Psoas muscle (tissue), 8 donors: ENCODE measurements around the gene LY6G6C. TPM values are rescaled to one million over a fixed set of nuclear protein-coding genes. Genes with fewer than 3 reads are reported as not detected.

Experiments used
- ATAC-seq, 4 donors: fragments of 200-7000 bp; cut with Tn5 transposase; one replicate each; pipeline ENCODE4 v1.9.1; 2020; ENCODE audit warnings: moderate library complexity in 3 of 4, mild to moderate bottlenecking in 2 of 4
- DNase-seq, 2 donors: peaks; one replicate each; pipeline ENCODE4 v3.0.0-alpha.2; 2020
- H3K27ac ChIP-seq: fragments of 200-600 bp; one replicate; pipeline ENCODE4 v1.8.0; 2022
- H3K27me3 ChIP-seq, 3 donors: fragments of 200-600 bp in 1 of 3; one replicate each; pipeline versions ENCODE4 v1.6.1 to v1.8.0; 2013 to 2022; ENCODE audit warnings: low read length in 2 of 3, mild to moderate bottlenecking in 2 of 3, moderate library complexity in 1 of 3; ENCODE audit not compliant: insufficient read depth in 3 of 3
- H3K36me3 ChIP-seq, 2 donors: fragments of 200-600 bp in 1 of 2; one replicate each; pipeline versions ENCODE4 v1.6.1 to v1.8.0; 2013 to 2022; ENCODE audit warnings: low read depth in 1 of 2, mild to moderate bottlenecking in 1 of 2, moderate library complexity in 1 of 2; ENCODE audit not compliant: insufficient read depth in 1 of 2
- H3K4me1 ChIP-seq: fragments of 200-600 bp; one replicate; pipeline ENCODE4 v1.8.0; 2022
- H3K4me3 ChIP-seq: fragments of 200-600 bp; one replicate; pipeline ENCODE4 v1.8.0; 2022; ENCODE audit warnings: mild to moderate bottlenecking
- H3K9me3 ChIP-seq: fragments of 200-600 bp; one replicate; pipeline ENCODE4 v1.8.0; 2022
- WGBS, 3 donors: extraction: QIAGEN DNeasy Blood & Tissue Kit; methylation state at CpG; one replicate each; pipeline versions ENCODE4 v1.1.6 to v1.1.7; 2013; 5-methylcytosine and 5-hydroxymethylcytosine counted together
- intact Hi-C, 2 donors: fragments of 100-400 bp; cut with DNase I; formaldehyde crosslinking; loops; one replicate each; pipeline versions ENCODE4 v1.11.0 to v1.14.2; 2022
- polyA plus RNA-seq, 3 donors: library from polyadenylated mRNA; stranded (reverse); fragments of 200-250 nt; gene quantifications; one replicate each; pipeline ENCODE4 v1.2.3, GENCODE V29; 2013
- total RNA-seq, 4 donors: library from RNA; stranded (reverse); fragmentation: NEBNext Ultra II Directional in 2 of 4; extraction: Animal tissue kit (Norgen Biotek cat#: 25700) in 2 of 4; gene quantifications; one replicate each; pipeline versions ENCODE4 v1.2.1 to v1.2.4, GENCODE V29; 2021 to 2023
- TF ChIP-seq, protein P1 (sequence below): fragments of 200-600 bp; IDR thresholded peaks from one replicate; pipeline ENCODE4 v1.8.0; 2022; ENCODE audit warnings: antibody characterized with exemption
- donor health status: healthy with polysubstance abuse.
- donor health status: DM: no; HTN: no; CAD: no; lungs with moderate emphysema.
- donor health status: Bipolar disorder and iron deficiency.
- donor health status: healthy.
- donor health status: DM: yes; HTN: yes; CAD: no.
- donor health status: DM: no; HTN: no; CAD: no.
- donor health status: DM: no; HTN: no; CAD: no.
- donor health status: DM: yes; HTN: yes; CAD: no.

The LY6G6C gene
- total and polyA plus RNA-seq, 7 donors: not detected

- Histone ChIP-seq H3K9me3 (no peaks in the 10 kb centered on the region), H3K27ac (peak overlapping the region; percentile 98), H3K4me3 (peak overlapping the region; percentile 78), H3K4me1 (peaks cover 32% of the 10 kb centered on the region), H3K27me3 (no peaks in the 10 kb centered on the region), H3K36me3 (peaks cover 0 to 55% of the 10 kb centered on the region in 2 donors)
- WGBS, 3 donors: 85 to 96% (median 89%) methylated on average over 5 of the region's 5 CpGs
- intact Hi-C loops: no loop called here
- DNase-seq: no peak
- TF ChIP-seq, protein P1, sequence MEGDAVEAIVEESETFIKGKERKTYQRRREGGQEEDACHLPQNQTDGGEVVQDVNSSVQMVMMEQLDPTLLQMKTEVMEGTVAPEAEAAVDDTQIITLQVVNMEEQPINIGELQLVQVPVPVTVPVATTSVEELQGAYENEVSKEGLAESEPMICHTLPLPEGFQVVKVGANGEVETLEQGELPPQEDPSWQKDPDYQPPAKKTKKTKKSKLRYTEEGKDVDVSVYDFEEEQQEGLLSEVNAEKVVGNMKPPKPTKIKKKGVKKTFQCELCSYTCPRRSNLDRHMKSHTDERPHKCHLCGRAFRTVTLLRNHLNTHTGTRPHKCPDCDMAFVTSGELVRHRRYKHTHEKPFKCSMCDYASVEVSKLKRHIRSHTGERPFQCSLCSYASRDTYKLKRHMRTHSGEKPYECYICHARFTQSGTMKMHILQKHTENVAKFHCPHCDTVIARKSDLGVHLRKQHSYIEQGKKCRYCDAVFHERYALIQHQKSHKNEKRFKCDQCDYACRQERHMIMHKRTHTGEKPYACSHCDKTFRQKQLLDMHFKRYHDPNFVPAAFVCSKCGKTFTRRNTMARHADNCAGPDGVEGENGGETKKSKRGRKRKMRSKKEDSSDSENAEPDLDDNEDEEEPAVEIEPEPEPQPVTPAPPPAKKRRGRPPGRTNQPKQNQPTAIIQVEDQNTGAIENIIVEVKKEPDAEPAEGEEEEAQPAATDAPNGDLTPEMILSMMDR: no peak
- ATAC-seq: no peak
These were observed 20.7 kb downstream of the LY6G6C start for GRCh38 chr6:31700740-31701401.

- 8 to 15% (median 15%) methylated on average over 3 of the region's 3 CpGs for WGBS, 3 donors
- Histone ChIP-seq H3K9me3 (no peaks in the 10 kb centered on the region), H3K36me3 (peaks cover 0 to 88% of the 10 kb centered on the region in 2 donors), H3K27me3 (no peaks in the 10 kb centered on the region), H3K27ac (peak overlapping the region; percentile 25), H3K4me1 (peaks cover 27% of the 10 kb centered on the region), H3K4me3 (no peak overlapping the region)
- intact Hi-C loops: no loop called here
- peak in 1 of 4 donors; percentile 20 for ATAC-seq
- no peak for DNase-seq
- TF ChIP-seq, protein P1: no peak
These were observed 24.0 kb downstream of the LY6G6C start for GRCh38 chr6:31697555-31697954.

DNA sequence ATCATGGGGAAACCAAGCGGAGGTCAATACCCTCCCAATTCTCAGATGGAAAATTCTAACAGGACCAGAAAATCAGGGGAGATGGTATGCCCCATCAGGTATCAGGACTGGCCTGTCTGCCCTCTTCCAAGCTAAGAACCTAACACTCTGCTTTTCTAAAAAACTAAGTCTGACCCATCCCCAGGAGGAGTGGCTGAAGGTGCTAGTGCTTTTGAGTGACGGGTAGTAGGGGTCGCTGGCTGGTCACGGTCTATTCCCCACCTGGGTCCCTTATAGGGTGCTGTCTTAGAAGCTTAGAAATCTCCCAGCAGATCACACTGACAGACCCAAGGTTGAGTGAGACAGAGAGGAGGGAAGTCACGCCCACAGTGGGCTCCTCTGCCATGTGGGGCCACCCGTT, 28.0 kb downstream of the LY6G6C start:
- TF ChIP-seq, protein P1: no peak
- no peak overlapping the region for H3K27ac ChIP-seq
- intact Hi-C loops: no loop called here
- no peaks in the 10 kb centered on the region for H3K27me3 ChIP-seq
- WGBS, 3 donors: 88 to 93% (median 89%) methylated on average over 6 of the region's 6 CpGs
- DNase-seq (no peak), ATAC-seq (no peak)
- no peak overlapping the region for H3K4me3 ChIP-seq
- peaks cover 12 to 99% of the 10 kb centered on the region in 2 donors for H3K36me3 ChIP-seq
- H3K9me3 ChIP-seq: no peaks in the 10 kb centered on the region
- H3K4me1 ChIP-seq: peaks cover 7% of the 10 kb centered on the region

DNA sequence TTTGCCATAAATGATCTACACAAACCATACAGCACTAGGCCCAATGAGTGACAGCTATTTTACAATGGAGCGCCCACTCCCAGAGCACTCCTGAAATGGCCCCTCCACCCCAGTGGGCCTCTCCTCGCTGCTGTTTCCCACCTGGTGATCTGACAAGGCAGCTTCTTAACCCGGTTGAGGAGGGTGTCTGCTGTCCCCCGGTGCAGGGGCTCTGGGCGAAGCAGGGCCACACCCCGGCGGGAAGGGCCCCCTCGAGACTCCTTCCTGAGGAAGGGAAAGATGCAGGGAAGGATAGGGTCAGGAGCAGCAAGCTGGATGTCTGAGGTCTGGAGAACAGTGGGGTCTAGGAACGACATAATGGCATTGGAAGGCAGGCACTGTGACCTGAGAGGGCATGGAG, 28.7 kb downstream of the LY6G6C start:
- TF ChIP-seq, protein P1: no peak
- Histone ChIP-seq H3K27ac (no peak overlapping the region), H3K4me1 (peaks cover 2% of the 10 kb centered on the region), H3K27me3 (no peaks in the 10 kb centered on the region), H3K9me3 (no peaks in the 10 kb centered on the region), H3K4me3 (no peak overlapping the region), H3K36me3 (peaks cover 12 to 99% of the 10 kb centered on the region in 2 donors)
- DNase-seq: no peak
- intact Hi-C loops: no loop called here
- no peak for ATAC-seq
- WGBS, 3 donors: 88 to 91% (median 90%) methylated on average over 9 of the region's 9 CpGs

DNA sequence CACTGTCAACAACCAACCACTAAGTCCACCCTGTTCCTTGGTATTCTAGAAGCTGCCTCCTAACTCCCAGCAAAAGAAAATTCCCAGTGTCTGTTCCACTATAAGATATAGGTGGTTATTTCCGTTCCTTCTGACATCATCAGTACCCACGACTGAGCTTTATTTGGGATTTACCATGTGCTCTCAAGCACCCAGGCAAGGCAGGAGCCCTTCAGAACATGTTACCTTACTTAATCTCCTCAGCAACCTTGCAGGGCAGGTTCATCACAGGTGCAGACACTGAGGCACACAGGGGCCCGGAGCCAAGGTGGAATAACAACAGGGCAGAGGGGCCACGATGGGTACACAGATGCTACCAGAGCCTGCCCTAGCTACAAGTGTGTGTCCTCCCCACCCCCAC, 29.2 kb downstream of the LY6G6C start:
- TF ChIP-seq, protein P1: no peak
- Histone ChIP-seq H3K27me3 (no peaks in the 10 kb centered on the region), H3K27ac (no peak overlapping the region), H3K4me3 (no peak overlapping the region), H3K4me1 (no peaks in the 10 kb centered on the region), H3K9me3 (no peaks in the 10 kb centered on the region), H3K36me3 (peaks cover 12 to 100% of the 10 kb centered on the region in 2 donors)
- ATAC-seq (no peak), DNase-seq (no peak)
- WGBS, 3 donors: 82 to 84% (median 83%) methylated on average over 4 of the region's 4 CpGs
- intact Hi-C loops: no loop called here
